Hepatocyte (in vitro differentiated cells): ENCODE results near the gene ADAM12.

ENCODE experiments used
- EZH2 ChIP-seq: fragments of 200-600 bp; sonication (generic); IDR thresholded peaks from 2 replicates; pipeline ENCODE4 v1.6.1; 2016; ENCODE audit warnings: antibody characterized with exemption, mild to moderate bottlenecking, borderline replicate concordance
- EZH2phosphoT487 ChIP-seq: fragments of 200-600 bp; sonication (generic); IDR thresholded peaks from one replicate; pipeline ENCODE4 v1.6.1; 2018; ENCODE audit warnings: antibody characterized with exemption, mild to moderate bottlenecking, low read depth, moderate library complexity; ENCODE audit not compliant: unreplicated experiment, severe bottlenecking
- TF ChIP-seq, protein P1 (sequence below): fragments of 200-600 bp; sonication (generic); IDR thresholded peaks from 2 replicates; pipeline ENCODE4 v1.5.1; 2016; ENCODE audit warnings: antibody characterized with exemption, mild to moderate bottlenecking; ENCODE audit not compliant: poor library complexity

DNA sequence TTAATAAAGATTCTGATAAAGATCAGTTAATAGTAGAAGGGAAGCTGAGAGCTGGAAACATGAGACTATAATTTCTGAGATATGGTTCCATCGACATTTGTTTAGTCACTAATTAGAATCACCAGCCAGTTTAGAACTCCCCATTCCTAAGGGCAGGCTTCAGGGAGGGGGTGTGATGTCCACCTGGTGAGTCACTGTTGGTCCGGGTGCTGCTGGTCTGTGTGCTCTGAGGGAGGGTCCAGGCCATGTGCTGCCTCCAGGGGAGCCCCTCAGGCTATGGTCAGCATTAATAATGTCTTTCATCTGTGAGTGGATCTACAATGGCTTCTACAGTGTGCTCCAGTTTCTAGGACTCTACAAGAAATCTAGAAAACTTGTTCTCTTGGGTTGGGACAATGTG, 115.8 kb downstream of the ADAM12 start:
- TF ChIP-seq, protein P1, sequence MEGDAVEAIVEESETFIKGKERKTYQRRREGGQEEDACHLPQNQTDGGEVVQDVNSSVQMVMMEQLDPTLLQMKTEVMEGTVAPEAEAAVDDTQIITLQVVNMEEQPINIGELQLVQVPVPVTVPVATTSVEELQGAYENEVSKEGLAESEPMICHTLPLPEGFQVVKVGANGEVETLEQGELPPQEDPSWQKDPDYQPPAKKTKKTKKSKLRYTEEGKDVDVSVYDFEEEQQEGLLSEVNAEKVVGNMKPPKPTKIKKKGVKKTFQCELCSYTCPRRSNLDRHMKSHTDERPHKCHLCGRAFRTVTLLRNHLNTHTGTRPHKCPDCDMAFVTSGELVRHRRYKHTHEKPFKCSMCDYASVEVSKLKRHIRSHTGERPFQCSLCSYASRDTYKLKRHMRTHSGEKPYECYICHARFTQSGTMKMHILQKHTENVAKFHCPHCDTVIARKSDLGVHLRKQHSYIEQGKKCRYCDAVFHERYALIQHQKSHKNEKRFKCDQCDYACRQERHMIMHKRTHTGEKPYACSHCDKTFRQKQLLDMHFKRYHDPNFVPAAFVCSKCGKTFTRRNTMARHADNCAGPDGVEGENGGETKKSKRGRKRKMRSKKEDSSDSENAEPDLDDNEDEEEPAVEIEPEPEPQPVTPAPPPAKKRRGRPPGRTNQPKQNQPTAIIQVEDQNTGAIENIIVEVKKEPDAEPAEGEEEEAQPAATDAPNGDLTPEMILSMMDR, result no peak
- TF ChIP-seq EZH2 (no peak), EZH2phosphoT487 (no peak)
